GM12878 (cell line): Measurements from ENCODE around the gene SLX9. TPM values are rescaled to one million over a fixed set of nuclear protein-coding genes. Genes with fewer than 3 reads are reported as not detected.

Experiments used
- ATAC-seq: fragments of 200-7000 bp; cut with Tn5 transposase; 3 replicates; pipeline ENCODE4 v1.9.1; 2020; ENCODE audit warnings: mild to moderate bottlenecking, moderate library complexity
- BruUV-seq: library from RNA; stranded (reverse); fragments of 400-500 nt; replicated peaks from 2 replicates; lab custom pipeline; 2021; lab: Mats Ljungman, UMichigan
- CTCF ChIA-PET: fragments of 300-600 bp; sonication (Branson Sonifier 250); formaldehyde crosslinking; extraction: SDS; loops from one replicate; lab custom pipeline; 2021; ENCODE audit warnings: inconsistent platforms; lab: Yijun Ruan, JAX
- POLR2A ChIA-PET: fragments of 350-600 bp; formaldehyde crosslinking; extraction: SDS; loops from one replicate; lab custom pipeline; 2021; ENCODE audit warnings: inconsistent platforms; lab: Charles Lee
- RAD21 ChIA-PET: fragments of 300-600 bp; sonication (Branson Sonifier 250); formaldehyde crosslinking; loops from one replicate; lab custom pipeline; 2023; ENCODE audit warnings: antibody characterized with exemption; ENCODE audit not compliant: unreplicated experiment; lab: Charles Lee
- SMC1A ChIA-PET: fragments of 300-600 bp; sonication (Branson Sonifier 250); formaldehyde crosslinking; loops from one replicate; lab custom pipeline; 2023; ENCODE audit not compliant: unreplicated experiment, uncharacterized antibody; lab: Charles Lee
- DNase-seq: peaks from one replicate; pipeline ENCODE4 v3.0.0-alpha.2; 2011; ENCODE audit warnings: low read depth, low spot score
- FAIRE-seq: peaks from 3 replicates; lab custom pipeline; 2011; peaks lifted over from hg19 to GRCh38; lab: Jason Lieb, UNC
- H2AFZ ChIP-seq: 2 replicates; pipeline ENCODE4 v1.6.0; 2011; ENCODE audit warnings: low read depth, low read length, control low read depth; ENCODE audit not compliant: control insufficient read depth
- H3K27ac ChIP-seq: 2 replicates; pipeline ENCODE4 v1.5.1; 2011; ENCODE audit warnings: control low read depth; ENCODE audit not compliant: control insufficient read depth, insufficient read depth
- H3K27me3 ChIP-seq, 2 experiments: replicated peaks in 1 of 2; 2 replicates each; pipeline versions ENCODE4 v1.6.0 to v1.6.1; 2011; ENCODE audit warnings: low read length in 1 of 2; ENCODE audit not compliant: control insufficient read depth in 2 of 2, insufficient read depth in 2 of 2
- H3K36me3 ChIP-seq, 2 experiments: 2 replicates each; pipeline ENCODE4 v1.5.1; 2011; ENCODE audit warnings: low read length in 1 of 2; ENCODE audit not compliant: control insufficient read depth in 2 of 2, insufficient read depth in 2 of 2
- H3K4me1 ChIP-seq: 2 replicates; pipeline ENCODE4 v1.6.1; 2011; ENCODE audit warnings: mild to moderate bottlenecking, low read length, moderate library complexity, mixed read lengths; ENCODE audit not compliant: control insufficient read depth, insufficient read depth
- H3K4me2 ChIP-seq: 2 replicates; pipeline ENCODE4 v1.6.0; 2011; ENCODE audit warnings: control low read depth; ENCODE audit not compliant: control insufficient read depth, insufficient read depth
- H3K4me3 ChIP-seq: fragments of 200-600 bp; sonication (generic); 2 replicates; pipeline ENCODE4 v1.5.1; 2016
- H3K79me2 ChIP-seq: 2 replicates; pipeline ENCODE4 v1.6.0; 2011; ENCODE audit warnings: low read length; ENCODE audit not compliant: control insufficient read depth, insufficient read depth
- H3K9ac ChIP-seq: 2 replicates; pipeline ENCODE4 v1.8.0; 2011; ENCODE audit warnings: low read length, control low read depth, mixed read lengths; ENCODE audit not compliant: control insufficient read depth, insufficient read depth
- H3K9me3 ChIP-seq: replicated peaks from 3 replicates; pipeline ENCODE4 v1.5.1; 2011; ENCODE audit warnings: mild to moderate bottlenecking, low read length; ENCODE audit not compliant: control insufficient read depth, insufficient read depth
- H4K20me1 ChIP-seq: 2 replicates; pipeline ENCODE4 v1.6.0; 2011; ENCODE audit not compliant: control insufficient read depth, insufficient read depth
- ATF7 ChIP-seq: fragments of 450-650 bp; IDR thresholded peaks from 2 replicates; pipeline ENCODE4 v1.6.1; 2016; ENCODE audit warnings: low read depth, mild to moderate bottlenecking
- GATAD2B ChIP-seq: fragments of 450-650 bp; conservative IDR thresholded peaks from 2 replicates; pipeline ENCODE4 v1.6.1; 2017; ENCODE audit warnings: low read depth, mild to moderate bottlenecking, moderate library complexity
- HDGF ChIP-seq: fragments of 450-650 bp; IDR thresholded peaks from 2 replicates; pipeline ENCODE4 v1.6.1; 2016; ENCODE audit warnings: antibody characterized with exemption
- IKZF2 ChIP-seq, 2 experiments: fragments of 450-650 bp; IDR thresholded peaks; 2 replicates each; pipeline ENCODE4 v1.6.1; 2017; ENCODE audit warnings: mild to moderate bottlenecking in 2 of 2, moderate library complexity in 2 of 2
- IRF4 ChIP-seq: IDR thresholded peaks from 2 replicates; pipeline ENCODE4 v1.6.1; 2011; ENCODE audit warnings: low read depth, low read length
- KDM1A ChIP-seq: fragments of 200-600 bp; sonication (generic); IDR thresholded peaks from 2 replicates; pipeline ENCODE4 v1.6.1; 2016; ENCODE audit warnings: borderline replicate concordance
- LARP7 ChIP-seq: fragments of 450-650 bp; IDR thresholded peaks from 2 replicates; pipeline ENCODE4 v1.6.1; 2017; ENCODE audit warnings: mild to moderate bottlenecking
- NFIC ChIP-seq: IDR thresholded peaks from 2 replicates; pipeline ENCODE4 v1.6.1; 2012; ENCODE audit warnings: low read depth, mild to moderate bottlenecking, inconsistent platforms, low read length, moderate library complexity
- PKNOX1 ChIP-seq: fragments of 450-650 bp; IDR thresholded peaks from 2 replicates; pipeline ENCODE4 v1.6.1; 2016; ENCODE audit warnings: mild to moderate bottlenecking
- POLR2A ChIP-seq: IDR thresholded peaks from 2 replicates; pipeline ENCODE4 v1.6.1; 2011; ENCODE audit warnings: low read depth, mild to moderate bottlenecking, low read length
- RELA ChIP-seq: fragments of 450-650 bp; IDR thresholded peaks from 2 replicates; pipeline ENCODE4 v1.8.0; 2014; ENCODE audit warnings: borderline replicate concordance; ENCODE audit not compliant: partially characterized antibody
- SUPT20H ChIP-seq: IDR thresholded peaks from 2 replicates; pipeline ENCODE4 v1.6.1; 2011; ENCODE audit warnings: low read depth, mild to moderate bottlenecking, low read length, moderate library complexity, borderline replicate concordance; ENCODE audit not compliant: control insufficient read depth
- ZNF24 ChIP-seq: fragments of 450-650 bp; IDR thresholded peaks from 2 replicates; pipeline ENCODE4 v1.6.1; 2017; ENCODE audit warnings: antibody characterized with exemption, mild to moderate bottlenecking
- WGBS: methylation state at CpG from one replicate; pipeline ENCODE4 v1.1.6; 2016; ENCODE audit warnings: low lambda C conversion rate; ENCODE audit not compliant: insufficient replicate concordance, insufficient coverage; ENCODE audit errors: missing lambda C conversion rate; 5-methylcytosine and 5-hydroxymethylcytosine counted together
- in situ Hi-C: fragments of 300-500 bp; cut with MboI; formaldehyde crosslinking; loops from 9 replicates; pipeline ENCODE4 v1.14.3; 2018; ENCODE audit warnings: mixed read lengths
- intact Hi-C: fragments of 100-400 bp; cut with micrococcal nuclease; formaldehyde crosslinking; loops from one replicate; pipeline ENCODE4 v1.14.2; 2022; ENCODE audit not compliant: unreplicated experiment
- polyA plus RNA-seq, 11 experiments: library from polyadenylated mRNA; depleted of rRNA in 4 of 11; unstranded in 6 of 11; stranded (reverse) in 5 of 11; fragments of >200 nt; fragmentation: Nextera tagmentation in 4 of 11; fragmentation: Illumina TruSeq in 1 of 11; extraction: Ambion mirVana in 4 of 11; extraction: Trizol in 1 of 11; gene quantifications; 1 replicate in 1 of 11; 2 replicates in 10 of 11; pipeline versions ENCODE4 v1.2.1 to v1.2.3, GENCODE V29; 2011 to 2016; ENCODE audit warnings: inconsistent platforms in 2 of 11, missing spikeins in 2 of 11, low read depth in 1 of 11
- total RNA-seq, 4 experiments: library from RNA; depleted of rRNA in 3 of 4; stranded (reverse); fragments of >200 nt in 3 of 4; fragmentation: Illumina TruSeq in 1 of 4; extraction: Trizol in 1 of 4; gene quantifications; 2 replicates each; pipeline versions ENCODE4 v1.2.1 to v1.2.3, GENCODE V29; 2013 to 2021
- TF ChIP-seq, protein P1 (sequence below): fragments of 450-650 bp; IDR thresholded peaks from 2 replicates; pipeline ENCODE4 v1.6.1; 2018; ENCODE audit warnings: mild to moderate bottlenecking, low read depth, moderate library complexity; ENCODE audit not compliant: partially characterized antibody
- TF ChIP-seq, protein P2 (sequence below): fragments of 450-650 bp; IDR thresholded peaks from 2 replicates; pipeline ENCODE4 v1.6.1; 2017; ENCODE audit warnings: mild to moderate bottlenecking, moderate library complexity

The SLX9 gene
- total and polyA plus RNA-seq, 10 of the 15 experiments (the other 5 are each of a cell fraction or from before 2014, with no cell fraction given), result 0.69 to 81.3 (median 33.9) TPM

DNA sequence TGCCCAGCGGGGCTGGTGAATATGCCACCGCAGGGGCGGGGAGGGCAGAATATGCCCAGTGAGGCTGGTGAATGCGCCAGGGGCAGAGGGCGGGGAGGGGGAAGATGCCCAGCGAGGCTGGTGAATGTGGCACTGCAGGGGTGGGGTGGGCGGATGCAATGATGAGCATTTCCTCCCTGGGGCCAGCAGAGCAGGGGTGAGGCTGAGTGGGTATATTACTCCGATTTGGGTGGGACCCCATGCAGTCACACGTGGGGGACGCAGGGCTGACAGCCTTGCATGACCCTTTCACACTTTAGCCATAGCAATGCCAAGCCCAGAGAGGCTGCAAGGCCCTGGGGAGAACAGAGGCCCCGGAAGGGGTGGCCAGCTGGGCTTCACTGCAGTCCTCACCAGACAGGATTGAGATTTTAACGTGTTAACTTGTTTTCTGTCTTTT, 9.3 kb upstream of the SLX9 start:
- H3K27me3 ChIP-seq, result no peaks in the 10 kb centered on the region
- peaks cover 47% of the 10 kb centered on the region for H3K4me1 ChIP-seq
- H3K79me2 ChIP-seq, result peaks cover 22% of the 10 kb centered on the region
- H4K20me1 ChIP-seq, result peaks cover 6% of the 10 kb centered on the region; the same call in 1 of the 2 replicates
- no peak overlapping the region; the same call in 1 of the 2 replicates for H3K9ac ChIP-seq
- FAIRE-seq (no peak), DNase-seq (no peak), ATAC-seq (peak; percentile 28)
- H3K4me3 ChIP-seq, result no peak overlapping the region
- intact Hi-C loops (loop anchor here (2.0 to 5.0 kb wide), 3 partner anchors 56 to 128 kb away; partner anchors contain the start of genes SUMO3 and UBE2G2), in situ Hi-C loops (loop anchor here (10.0 kb wide), 1 partner anchor 46 kb away; no protein-coding TSS in a partner anchor)
- peaks cover 1 to 4% of the 10 kb centered on the region in 2 experiments; a peak in 2 of 4 replicates for H3K36me3 ChIP-seq
- H3K4me2 ChIP-seq, result peak overlapping the region; percentile 66
- ChIA-PET RAD21 (interaction anchor here (1.0 to 4.3 kb wide), 11 partner anchors 10 to 195 kb away, joined by 3 to 35 read pairs (median 14); partner anchors contain the start of genes ITGB2, PTTG1IP, SLX9 and UBE2G2), SMC1A (interaction anchor here (1.7 to 6.2 kb wide), 4 partner anchors 13 to 130 kb away, joined by 6 to 56 read pairs (median 24); partner anchors contain the start of genes PTTG1IP and UBE2G2), POLR2A (interaction anchor here (0.7 to 4.5 kb wide), 5 partner anchors 10 to 129 kb away, joined by 4 to 33 read pairs (median 6); partner anchors contain the start of genes ITGB2, PTTG1IP and UBE2G2), CTCF (interaction anchor here (0.8 to 6.1 kb wide), 10 partner anchors 11 to 207 kb away, joined by 3 to 80 read pairs (median 8); partner anchors contain the start of gene PTTG1IP)
- no TSS peak for BruUV-seq
- H3K9me3 ChIP-seq, result no peaks in the 10 kb centered on the region
- 0% methylated on average over 6 of the region's 12 CpGs for WGBS
- no peak overlapping the region for H2AFZ ChIP-seq
- H3K27ac ChIP-seq, result peak overlapping the region; percentile 58
- TF ChIP-seq PKNOX1, result no peak
- TF ChIP-seq RELA, result no peak
- TF ChIP-seq SUPT20H, result no peak
- no peak for TF ChIP-seq ZNF24
- TF ChIP-seq GATAD2B, result no peak; the same call in 1 of the 2 replicates
- no peak for TF ChIP-seq ATF7
- TF ChIP-seq HDGF, result 0 out of 2 replicates have a peak, but pooled peaks have one; percentile 41
- no peak for TF ChIP-seq NFIC
- no peak for TF ChIP-seq IKZF2 (IDR thresholded peaks at IDR 0.05)
- 0 out of 2 replicates have a peak, but pooled peaks have one; percentile 9 for TF ChIP-seq IRF4
- no peak for TF ChIP-seq KDM1A
- TF ChIP-seq LARP7, result no peak
- TF ChIP-seq POLR2A, result no peak
- TF ChIP-seq, protein P1, sequence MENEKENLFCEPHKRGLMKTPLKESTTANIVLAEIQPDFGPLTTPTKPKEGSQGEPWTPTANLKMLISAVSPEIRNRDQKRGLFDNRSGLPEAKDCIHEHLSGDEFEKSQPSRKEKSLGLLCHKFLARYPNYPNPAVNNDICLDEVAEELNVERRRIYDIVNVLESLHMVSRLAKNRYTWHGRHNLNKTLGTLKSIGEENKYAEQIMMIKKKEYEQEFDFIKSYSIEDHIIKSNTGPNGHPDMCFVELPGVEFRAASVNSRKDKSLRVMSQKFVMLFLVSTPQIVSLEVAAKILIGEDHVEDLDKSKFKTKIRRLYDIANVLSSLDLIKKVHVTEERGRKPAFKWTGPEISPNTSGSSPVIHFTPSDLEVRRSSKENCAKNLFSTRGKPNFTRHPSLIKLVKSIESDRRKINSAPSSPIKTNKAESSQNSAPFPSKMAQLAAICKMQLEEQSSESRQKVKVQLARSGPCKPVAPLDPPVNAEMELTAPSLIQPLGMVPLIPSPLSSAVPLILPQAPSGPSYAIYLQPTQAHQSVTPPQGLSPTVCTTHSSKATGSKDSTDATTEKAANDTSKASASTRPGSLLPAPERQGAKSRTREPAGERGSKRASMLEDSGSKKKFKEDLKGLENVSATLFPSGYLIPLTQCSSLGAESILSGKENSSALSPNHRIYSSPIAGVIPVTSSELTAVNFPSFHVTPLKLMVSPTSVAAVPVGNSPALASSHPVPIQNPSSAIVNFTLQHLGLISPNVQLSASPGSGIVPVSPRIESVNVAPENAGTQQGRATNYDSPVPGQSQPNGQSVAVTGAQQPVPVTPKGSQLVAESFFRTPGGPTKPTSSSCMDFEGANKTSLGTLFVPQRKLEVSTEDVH, result no peak
- TF ChIP-seq, protein P2, sequence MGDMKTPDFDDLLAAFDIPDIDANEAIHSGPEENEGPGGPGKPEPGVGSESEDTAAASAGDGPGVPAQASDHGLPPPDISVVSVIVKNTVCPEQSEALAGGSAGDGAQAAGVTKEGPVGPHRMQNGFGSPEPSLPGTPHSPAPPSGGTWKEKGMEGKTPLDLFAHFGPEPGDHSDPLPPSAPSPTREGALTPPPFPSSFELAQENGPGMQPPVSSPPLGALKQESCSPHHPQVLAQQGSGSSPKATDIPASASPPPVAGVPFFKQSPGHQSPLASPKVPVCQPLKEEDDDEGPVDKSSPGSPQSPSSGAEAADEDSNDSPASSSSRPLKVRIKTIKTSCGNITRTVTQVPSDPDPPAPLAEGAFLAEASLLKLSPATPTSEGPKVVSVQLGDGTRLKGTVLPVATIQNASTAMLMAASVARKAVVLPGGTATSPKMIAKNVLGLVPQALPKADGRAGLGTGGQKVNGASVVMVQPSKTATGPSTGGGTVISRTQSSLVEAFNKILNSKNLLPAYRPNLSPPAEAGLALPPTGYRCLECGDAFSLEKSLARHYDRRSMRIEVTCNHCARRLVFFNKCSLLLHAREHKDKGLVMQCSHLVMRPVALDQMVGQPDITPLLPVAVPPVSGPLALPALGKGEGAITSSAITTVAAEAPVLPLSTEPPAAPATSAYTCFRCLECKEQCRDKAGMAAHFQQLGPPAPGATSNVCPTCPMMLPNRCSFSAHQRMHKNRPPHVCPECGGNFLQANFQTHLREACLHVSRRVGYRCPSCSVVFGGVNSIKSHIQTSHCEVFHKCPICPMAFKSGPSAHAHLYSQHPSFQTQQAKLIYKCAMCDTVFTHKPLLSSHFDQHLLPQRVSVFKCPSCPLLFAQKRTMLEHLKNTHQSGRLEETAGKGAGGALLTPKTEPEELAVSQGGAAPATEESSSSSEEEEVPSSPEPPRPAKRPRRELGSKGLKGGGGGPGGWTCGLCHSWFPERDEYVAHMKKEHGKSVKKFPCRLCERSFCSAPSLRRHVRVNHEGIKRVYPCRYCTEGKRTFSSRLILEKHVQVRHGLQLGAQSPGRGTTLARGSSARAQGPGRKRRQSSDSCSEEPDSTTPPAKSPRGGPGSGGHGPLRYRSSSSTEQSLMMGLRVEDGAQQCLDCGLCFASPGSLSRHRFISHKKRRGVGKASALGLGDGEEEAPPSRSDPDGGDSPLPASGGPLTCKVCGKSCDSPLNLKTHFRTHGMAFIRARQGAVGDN, result peak; percentile 63; the same call in 1 of the 2 replicates
